Measurements from ENCODE around the gene PAK2.
A peak's percentile ranks its signal among the peaks of the same experiment; 100 is the strongest.
"Not testable (repeated sequence)": the region's sequence is repeated elsewhere in the genome, so short reads cannot be mapped to it uniquely, and the experiment has no call there.

PAK2 gene

DNA sequence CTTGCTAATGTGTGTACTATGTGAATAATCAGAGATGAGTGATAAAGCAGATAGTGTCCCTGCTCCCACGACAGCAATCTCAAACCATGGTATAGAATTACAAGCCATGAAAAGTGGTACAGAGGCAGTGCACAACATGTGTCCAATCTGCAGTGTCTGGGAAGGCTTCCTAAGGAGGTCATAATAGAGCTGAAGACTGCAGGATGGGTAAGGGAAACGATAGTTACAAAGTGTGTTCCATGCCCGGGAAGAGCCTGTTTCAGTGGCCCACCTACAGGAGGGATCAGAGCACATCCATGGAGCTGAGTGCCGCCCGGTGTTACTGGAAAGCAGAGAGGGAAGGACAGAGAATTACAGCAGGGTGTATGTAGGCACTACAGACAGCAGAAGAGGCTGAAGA, 48.9 kb downstream of the PAK2 start:
- no peak for DNase-seq

DNA sequence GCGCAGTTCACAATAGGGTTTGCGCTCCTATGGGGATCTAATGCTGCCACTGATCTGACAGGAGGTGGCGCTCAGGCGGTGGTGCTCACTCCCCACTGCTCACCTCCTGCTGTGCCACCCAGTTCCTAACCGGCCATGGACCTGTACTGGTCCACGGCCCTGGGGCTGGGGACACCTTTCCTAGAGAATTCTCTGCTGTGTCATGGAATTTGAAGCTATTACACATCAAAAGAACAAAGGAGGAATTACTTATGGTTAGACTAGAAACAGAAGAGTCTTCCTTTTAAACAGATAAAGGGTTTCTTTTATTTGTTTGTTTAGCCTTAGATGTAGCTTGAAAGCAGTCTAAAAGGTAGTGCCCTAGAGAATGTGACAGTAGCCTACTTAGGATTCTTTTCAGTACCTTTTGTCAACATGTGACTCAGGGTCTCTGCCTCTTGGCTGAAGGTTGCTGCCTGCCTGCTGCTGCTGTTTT, 50.3 kb downstream of the PAK2 start:
- DNase-seq: no peak

GRCh38 chr3:196790636-196791035, 51.0 kb downstream of the PAK2 start:
- no peak for DNase-seq

DNA sequence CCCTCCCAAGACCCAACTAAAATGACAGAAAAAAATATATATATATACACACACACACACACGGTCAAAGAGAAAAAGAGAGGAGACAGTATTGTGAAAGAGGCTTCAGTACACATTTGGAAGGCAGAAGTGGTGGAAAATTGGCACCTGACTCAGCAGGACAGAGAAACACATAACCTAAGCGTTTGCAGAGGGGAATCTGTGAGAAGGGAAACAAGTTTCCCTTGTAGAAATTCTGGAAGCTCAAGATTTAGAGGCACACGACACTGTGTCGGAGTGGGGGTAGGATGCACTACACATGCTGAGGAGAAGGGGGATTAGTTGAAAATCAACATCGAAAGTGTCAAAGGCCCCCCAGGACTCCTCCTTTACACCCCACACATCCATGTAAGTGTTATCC, 53.1 kb downstream of the PAK2 start:
- peak; percentile 42 for DNase-seq

DNA sequence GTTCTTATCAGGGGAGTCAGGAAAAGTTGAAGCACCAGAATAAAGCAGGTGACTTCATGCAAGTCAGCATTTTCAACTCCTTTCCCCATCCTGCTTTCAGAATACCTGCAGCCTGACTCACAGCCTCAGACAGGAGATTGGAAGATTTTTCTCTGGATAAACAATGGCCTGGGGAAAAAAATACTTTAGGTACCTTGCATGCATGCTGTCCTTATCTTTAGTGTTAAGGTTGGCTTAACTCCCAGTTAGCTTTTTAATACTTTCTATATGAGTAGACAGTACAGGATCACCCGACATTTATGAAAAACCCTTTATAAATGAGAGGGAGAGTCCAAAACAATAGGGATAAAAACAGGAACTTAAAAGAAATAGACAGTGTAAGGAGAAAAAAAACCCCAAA, 53.6 kb downstream of the PAK2 start:
- DNase-seq: peak; percentile 95

GRCh38 chr3:196794467-196794866, 54.8 kb downstream of the PAK2 start:
- no peak for DNase-seq

DNA sequence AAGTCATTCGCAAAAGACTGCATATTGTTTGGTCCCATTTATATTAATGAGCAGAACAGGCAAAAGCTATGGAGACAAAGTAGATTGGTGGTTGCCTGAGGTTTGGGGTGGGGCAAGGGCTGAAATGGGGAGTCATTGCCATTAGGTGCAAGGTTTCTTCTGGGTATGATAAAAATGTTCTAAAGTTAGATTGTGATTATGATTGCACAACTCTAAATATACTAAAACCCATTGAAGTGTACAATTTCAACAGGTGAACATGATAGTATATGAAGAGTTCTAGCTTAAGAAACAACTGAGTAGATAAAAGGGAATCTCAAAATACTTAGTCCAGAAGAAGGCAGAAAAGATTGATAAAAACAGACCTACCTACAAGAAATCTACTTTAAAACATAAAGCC, 56.7 kb downstream of the PAK2 start:
- no peak for DNase-seq

DNA sequence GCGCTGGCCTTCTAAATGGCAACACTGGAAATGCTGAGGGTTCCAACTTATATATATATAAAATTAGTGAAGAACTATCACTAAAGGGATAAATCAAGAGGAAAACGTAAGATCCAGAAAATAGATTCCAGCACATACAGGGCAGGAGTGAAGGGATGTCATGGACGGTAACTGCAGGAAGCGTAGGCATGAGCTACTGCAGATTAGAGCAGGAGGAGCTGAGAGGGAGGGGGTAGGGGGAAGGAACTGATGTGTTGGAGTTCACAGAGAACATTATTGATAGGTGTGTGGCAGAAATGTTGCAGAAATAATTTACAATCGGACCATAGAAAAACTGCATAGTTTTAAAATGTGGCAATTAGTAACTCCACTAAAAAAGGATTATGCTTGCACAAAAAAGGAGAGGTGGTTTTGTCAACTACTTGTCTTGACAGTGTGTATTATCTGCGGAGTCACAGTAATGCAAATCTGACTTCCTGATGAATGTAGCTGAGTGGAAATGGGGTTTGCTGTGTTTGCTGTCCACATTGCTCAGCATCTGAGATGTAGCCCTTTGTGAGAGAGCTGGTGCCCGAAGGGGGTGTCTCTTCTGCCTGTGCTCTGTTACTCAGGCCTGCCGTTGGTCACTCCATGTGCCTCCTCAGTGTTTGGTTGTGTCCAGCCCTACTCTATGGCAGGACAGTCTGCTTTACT, 61.2 kb downstream of the PAK2 start:
- no peak for DNase-seq

GRCh38 chr3:196803891-196804468, 64.3 kb downstream of the PAK2 start:
- DNase-seq: no peak

DNA sequence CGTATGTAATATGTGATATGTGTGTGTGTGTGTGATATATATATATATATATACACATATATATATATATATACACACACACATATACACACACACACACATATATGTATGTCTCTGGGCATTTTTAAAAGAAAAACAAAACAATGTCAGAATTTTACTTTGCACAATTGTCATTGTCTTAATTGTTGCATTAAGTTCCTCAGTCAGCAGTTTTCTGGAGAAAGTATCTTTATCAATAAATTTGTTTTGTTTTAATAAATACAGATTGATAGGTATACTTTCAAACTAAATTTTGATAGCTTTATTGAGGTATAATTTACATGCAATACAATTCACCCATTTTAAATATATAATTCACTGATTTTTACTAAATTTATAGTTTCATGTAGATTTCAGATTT, 65.1 kb downstream of the PAK2 start:
- no peak for DNase-seq

DNA sequence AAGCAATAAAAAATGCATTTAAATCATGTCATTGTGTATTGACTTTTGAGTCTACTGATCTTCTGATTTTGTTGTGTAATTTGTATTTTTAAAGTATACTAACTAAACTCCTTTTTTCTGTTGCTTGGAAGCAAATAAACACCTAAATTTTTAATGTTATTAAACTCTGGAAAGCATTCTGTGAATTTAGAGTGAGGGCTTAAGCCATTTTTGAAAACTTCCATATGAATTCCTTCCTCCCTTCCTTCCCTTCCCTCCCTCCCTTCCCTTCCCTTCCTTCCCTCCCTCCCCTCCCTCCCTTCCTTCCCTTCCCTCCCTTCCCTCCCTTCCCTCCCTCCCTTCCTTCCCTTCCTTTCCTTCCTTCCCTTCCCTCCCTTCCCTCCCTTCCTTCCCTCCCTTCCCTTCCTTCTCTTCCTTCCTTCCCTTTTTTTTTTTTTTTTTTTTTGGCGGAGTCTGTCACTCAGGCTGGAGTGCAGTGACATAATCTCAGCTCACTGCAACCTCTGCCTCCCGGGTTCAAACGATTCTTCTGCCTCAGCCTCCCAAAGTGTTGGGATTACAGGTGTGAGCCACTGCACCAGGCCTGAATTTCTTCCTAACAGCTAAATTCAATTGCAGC, 71.4 kb downstream of the PAK2 start:
- DNase-seq: no peak

- no peak for DNase-seq
Measured at GRCh38 chr3:196812853-196813252, 73.2 kb downstream of the PAK2 start.

GRCh38 chr3:196813903-196814302, 74.2 kb downstream of the PAK2 start:
- peak; percentile 17 for DNase-seq

GRCh38 chr3:196821806-196822355, 82.2 kb downstream of the PAK2 start:
- DNase-seq: no peak

DNA sequence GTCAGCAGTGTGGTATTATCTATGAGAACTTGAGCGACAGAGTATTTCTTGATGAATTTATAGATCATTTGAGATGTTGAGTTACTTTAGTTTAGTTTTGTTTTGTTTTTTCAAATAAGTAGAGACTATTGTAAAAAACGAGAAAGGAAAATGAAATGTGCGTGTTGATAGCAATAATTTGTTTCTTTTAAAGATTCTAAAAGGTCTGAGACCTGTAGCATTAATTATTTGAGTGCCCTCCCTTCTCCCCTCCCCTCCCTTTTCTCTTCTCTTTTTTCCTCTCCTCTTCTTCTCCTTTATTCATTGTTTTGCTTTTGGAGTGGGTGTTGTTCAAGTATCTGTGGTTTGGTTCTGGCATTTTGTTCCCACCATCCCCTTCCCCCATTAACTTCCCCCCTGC, 90.0 kb downstream of the PAK2 start:
- DNase-seq: not testable (repeated sequence)

- DNase-seq: no peak
Measured at GRCh38 chr3:196835086-196835485, 95.4 kb downstream of the PAK2 start.

DNA sequence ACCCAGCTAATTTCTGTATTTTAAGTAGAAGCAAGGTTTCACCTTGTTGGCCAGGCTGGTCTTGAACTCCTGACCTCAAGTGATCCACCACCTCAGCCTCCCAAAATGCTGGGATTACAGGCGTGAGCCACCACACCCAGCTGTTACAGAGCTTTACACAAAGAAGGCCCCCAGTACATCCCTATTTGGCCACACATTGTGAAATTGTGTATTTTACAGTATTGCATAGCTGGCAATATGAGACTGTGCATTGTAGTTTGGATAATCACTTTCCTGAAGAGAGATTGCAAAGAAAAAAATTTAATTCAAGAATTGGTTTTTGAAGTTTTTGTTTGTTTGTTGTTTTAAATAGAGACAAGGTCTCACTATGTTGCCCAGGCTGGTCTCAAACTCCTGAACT, 97.0 kb downstream of the PAK2 start:
- DNase-seq: not testable (repeated sequence)

DNA sequence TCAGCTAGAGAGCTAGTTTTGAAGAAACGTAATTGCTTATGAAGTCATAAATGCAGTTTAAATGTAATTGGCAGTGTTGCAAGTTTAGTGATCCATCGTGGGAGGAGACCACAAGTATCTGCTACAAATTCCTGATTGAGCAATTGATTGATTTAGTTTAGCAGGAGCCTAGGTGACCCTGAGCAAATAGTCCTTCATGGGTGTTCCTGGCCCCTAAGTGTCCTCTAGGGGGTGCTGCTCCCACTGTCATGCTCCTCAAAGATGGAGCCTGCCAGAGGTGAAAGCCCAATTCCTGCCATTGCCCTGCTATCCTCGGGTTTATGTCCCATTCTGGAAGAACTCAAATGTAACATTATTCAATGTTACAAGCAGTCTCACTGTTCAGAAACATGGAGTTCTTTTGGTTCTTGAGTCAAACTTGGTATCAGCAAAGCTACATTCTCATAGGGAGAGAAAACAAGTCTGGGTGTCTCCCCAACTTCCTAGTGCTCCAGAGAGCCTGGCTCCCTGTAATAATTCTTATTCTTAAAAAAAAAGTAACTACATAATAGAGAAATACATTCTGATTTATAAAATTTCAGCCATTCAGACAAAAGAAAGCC, 98.3 kb downstream of the PAK2 start:
- peak; percentile 61 for DNase-seq

DNA sequence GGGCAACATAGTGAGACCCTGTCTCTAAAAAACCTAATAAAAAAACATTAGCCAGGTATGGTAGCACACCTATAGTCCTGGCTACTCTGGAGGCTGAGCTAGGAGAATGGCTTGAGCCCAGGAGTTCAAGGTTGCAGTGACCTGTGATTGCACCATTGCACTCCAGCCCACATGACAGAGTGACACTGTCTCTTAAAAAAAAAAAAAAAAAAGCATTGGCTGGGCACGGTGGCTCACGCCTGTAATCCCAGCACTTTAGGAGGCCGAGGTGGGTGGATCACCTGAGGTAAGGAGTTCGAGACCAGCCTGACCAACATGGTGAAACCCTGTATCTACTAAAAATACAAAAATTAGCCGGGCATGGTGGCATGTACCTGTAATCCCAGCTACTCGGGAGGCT, 99.7 kb downstream of the PAK2 start:
- DNase-seq: not testable (repeated sequence)

DNA sequence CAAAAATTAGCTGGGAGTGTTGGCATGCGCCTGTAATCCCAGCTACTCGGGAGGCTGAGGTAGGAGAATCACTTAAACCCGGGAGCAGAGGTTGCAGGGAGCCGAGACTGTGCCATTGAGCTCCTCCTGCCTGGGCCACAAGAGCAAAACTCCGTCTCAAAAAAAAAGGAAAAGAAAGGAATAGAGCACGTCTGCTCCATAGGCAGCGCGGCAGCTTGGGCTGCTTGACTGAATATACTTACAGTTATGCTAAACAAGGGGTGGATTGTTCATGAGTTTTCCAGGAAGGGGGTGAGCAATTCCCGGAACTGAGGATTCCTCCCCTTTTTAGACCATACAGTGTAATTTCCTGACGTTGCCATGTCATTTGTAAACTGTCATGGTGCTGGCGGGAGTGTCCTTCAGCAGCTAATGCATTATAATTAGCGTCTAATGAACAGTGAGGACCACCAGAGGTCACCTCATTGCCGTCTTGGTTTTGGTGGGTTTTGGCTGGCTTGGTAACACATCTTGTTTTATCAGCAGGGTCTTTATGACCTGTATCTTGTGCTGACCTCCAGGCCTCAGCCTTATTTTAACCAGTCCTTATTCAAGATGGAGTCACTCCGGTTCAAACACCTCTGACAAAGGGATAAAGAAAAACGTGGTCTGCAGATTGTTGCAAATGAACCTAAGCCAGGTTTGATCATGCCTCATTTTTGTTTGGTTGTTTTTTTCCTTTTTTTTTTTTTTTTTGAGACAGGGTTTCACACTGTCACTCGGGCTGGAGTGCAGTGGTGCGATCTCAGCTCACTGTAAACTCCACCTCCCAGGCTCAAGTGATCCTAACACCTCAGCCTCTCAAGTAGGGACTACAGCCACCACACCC, 103.1 kb downstream of the PAK2 start:
- no peak for DNase-seq

- no peak for DNase-seq
Measured at GRCh38 chr3:196843435-196844110, 103.9 kb downstream of the PAK2 start.
